SU-DHL-6 (cell line): Measurements from ENCODE around the gene ABHD16B.

Experiments used
- H2AFZ ChIP-seq: fragments of 200-600 bp; sonication (generic); 2 replicates; pipeline ENCODE4 v1.6.1; 2014; ENCODE audit warnings: low read depth, mild to moderate bottlenecking, moderate library complexity, mixed read lengths, antibody characterized with exemption, low read length; ENCODE audit not compliant: severe bottlenecking
- H3F3A ChIP-seq: fragments of 200-600 bp; shearing (Covaris generic); 2 replicates; pipeline ENCODE4 v1.6.0; 2016; ENCODE audit warnings: antibody characterized with exemption, mild to moderate bottlenecking; ENCODE audit not compliant: insufficient read depth
- H3K27ac ChIP-seq: fragments of 200-600 bp; sonication (generic); 2 replicates; pipeline ENCODE4 v1.5.1; 2016; ENCODE audit warnings: low read depth, mild to moderate bottlenecking, low read length, moderate library complexity, mixed read lengths
- H3K27me3 ChIP-seq: fragments of 200-600 bp; sonication (generic), shearing (Covaris generic); 2 replicates; pipeline ENCODE4 v1.6.0; 2014; ENCODE audit warnings: mild to moderate bottlenecking, low read length
- H3K36me3 ChIP-seq: fragments of 200-600 bp; sonication (generic); 2 replicates; pipeline ENCODE4 v1.6.1; 2014; ENCODE audit warnings: mild to moderate bottlenecking, low read length, mixed read lengths
- H3K4me2 ChIP-seq: fragments of 300-600, 200-600 bp; shearing (Covaris generic), sonication (generic); 2 replicates; pipeline ENCODE4 v1.6.0; 2014; ENCODE audit warnings: low read length, low read depth, mild to moderate bottlenecking; ENCODE audit not compliant: poor library complexity, severe bottlenecking
- H3K4me3 ChIP-seq: fragments of 200-600 bp; sonication (generic); 2 replicates; pipeline ENCODE4 v1.5.1; 2014; ENCODE audit warnings: antibody characterized with exemption, low read length, mild to moderate bottlenecking, mixed read lengths; ENCODE audit not compliant: insufficient read depth, poor library complexity, severe bottlenecking
- H3K79me2 ChIP-seq: fragments of 200-600 bp; sonication (generic); 2 replicates; pipeline ENCODE4 v1.6.1; 2014; ENCODE audit warnings: mild to moderate bottlenecking, low read length, moderate library complexity; ENCODE audit not compliant: insufficient read depth
- H3K9ac ChIP-seq: fragments of 200-600 bp; sonication (generic); 2 replicates; pipeline ENCODE4 v1.7.0; 2014; ENCODE audit warnings: mild to moderate bottlenecking, low read length
- H3K9me2 ChIP-seq: fragments of 200-600 bp; sonication (generic); replicated peaks from 2 replicates; pipeline ENCODE4 v1.6.1; 2014; ENCODE audit warnings: low read length; ENCODE audit not compliant: insufficient read depth
- H3K9me3 ChIP-seq: fragments of 200-600 bp; sonication (generic); 2 replicates; pipeline ENCODE4 v1.6.1; 2014; ENCODE audit warnings: low read length, mixed read lengths; ENCODE audit not compliant: insufficient read depth
- H4K20me1 ChIP-seq: fragments of 200-600 bp; sonication (generic); 2 replicates; pipeline ENCODE4 v1.6.1; 2014; ENCODE audit warnings: low read depth, mild to moderate bottlenecking, antibody characterized with exemption, low read length, moderate library complexity, mixed read lengths
- EZH2phosphoT487 ChIP-seq: fragments of 200-600 bp; sonication (generic), shearing (Covaris generic); conservative IDR thresholded peaks from 2 replicates; pipeline ENCODE4 v1.6.1; 2018; ENCODE audit warnings: mild to moderate bottlenecking, antibody characterized with exemption, low read length, moderate library complexity, mixed read lengths
- TF ChIP-seq, protein P1 (sequence below): fragments of 200-600 bp; sonication (generic); IDR thresholded peaks from one replicate; pipeline ENCODE4 v1.5.1; 2017; ENCODE audit warnings: antibody characterized with exemption, mild to moderate bottlenecking, low read length, moderate library complexity; ENCODE audit not compliant: insufficient read depth, poor library complexity, severe bottlenecking

The ABHD16B gene

DNA sequence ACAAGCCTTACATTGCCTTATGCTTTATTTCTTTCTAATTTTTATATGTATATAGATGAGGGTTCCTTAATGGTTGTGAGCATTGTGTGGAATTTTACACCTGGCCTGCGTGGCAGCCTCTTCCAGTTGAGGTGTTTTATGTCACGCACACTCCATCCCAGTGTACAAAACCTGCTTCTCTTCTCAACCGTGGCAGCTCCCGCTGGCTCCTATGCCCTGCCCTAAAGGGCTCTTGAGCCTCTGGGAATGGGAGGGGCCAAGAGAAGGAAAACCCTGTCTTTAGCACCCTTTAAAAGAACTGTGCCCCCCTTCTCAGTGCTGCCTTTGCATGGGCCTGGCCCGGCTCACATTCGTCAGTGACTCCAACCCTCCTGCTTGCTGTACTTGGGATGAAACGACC lies 29.3 kb downstream of the ABHD16B start:
- Histone ChIP-seq H3K4me2 (no peak overlapping the region), H3K4me3 (no peak overlapping the region), H3K79me2 (peaks cover 2% of the 10 kb centered on the region), H3K9ac (no peak overlapping the region), H4K20me1 (no peaks in the 10 kb centered on the region), H3K27ac (no peak overlapping the region), H3K9me3 (no peaks in the 10 kb centered on the region), H3K27me3 (no peaks in the 10 kb centered on the region), H3K9me2 (no peaks in the 10 kb centered on the region), H2AFZ (no peak overlapping the region), H3K36me3 (no peaks in the 10 kb centered on the region), H3F3A (peaks cover 5% of the 10 kb centered on the region; the same call in 1 of the 2 replicates)
- TF ChIP-seq, protein P1, sequence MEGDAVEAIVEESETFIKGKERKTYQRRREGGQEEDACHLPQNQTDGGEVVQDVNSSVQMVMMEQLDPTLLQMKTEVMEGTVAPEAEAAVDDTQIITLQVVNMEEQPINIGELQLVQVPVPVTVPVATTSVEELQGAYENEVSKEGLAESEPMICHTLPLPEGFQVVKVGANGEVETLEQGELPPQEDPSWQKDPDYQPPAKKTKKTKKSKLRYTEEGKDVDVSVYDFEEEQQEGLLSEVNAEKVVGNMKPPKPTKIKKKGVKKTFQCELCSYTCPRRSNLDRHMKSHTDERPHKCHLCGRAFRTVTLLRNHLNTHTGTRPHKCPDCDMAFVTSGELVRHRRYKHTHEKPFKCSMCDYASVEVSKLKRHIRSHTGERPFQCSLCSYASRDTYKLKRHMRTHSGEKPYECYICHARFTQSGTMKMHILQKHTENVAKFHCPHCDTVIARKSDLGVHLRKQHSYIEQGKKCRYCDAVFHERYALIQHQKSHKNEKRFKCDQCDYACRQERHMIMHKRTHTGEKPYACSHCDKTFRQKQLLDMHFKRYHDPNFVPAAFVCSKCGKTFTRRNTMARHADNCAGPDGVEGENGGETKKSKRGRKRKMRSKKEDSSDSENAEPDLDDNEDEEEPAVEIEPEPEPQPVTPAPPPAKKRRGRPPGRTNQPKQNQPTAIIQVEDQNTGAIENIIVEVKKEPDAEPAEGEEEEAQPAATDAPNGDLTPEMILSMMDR, result no peak
- TF ChIP-seq EZH2phosphoT487, result no peak

DNA sequence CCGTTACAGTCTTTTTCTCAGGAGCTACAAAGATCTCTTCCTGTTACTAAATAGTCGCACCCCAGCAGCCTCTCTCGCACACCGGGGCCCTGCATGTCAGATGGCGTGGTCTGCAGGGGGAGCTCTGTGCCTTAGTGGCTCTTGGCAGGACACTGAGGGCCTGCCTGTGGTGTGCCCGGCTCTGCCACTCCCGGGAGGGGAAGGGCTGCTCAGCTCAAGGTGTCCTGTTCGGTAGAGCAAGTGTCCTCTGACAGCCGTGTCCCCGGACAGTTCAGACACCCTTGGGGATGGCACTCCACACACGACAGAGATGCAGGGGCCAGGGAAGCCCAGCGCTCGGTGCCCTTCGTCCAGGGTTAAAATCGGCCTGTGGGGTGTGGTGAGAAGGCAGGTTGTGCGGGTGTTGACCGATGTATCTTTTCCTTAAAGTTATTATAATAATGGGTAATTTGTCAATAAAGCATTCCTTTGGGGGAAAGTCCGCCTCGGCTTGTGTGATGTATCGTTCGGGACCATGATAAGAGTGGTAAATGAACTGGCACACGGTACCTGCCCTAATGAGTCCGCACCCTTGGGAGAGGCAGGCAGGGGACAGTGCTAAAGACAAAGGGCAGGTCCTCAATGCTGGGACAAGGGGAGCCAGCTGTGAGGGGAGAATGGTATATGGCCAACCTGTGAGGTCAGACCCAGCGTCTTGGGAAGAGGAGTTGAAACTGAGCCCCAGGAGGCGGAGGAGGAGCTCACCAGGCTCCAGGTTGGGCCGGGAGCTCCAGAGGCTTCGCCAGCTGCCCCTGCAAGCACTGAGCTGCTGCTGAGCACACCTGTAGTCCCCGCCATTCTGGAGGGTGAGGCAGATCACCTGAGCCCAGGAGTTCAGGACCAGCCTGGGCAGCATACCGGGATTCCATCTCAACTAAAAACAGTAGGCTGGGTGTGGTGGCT lies 30.0 kb downstream of the ABHD16B start:
- Histone ChIP-seq H3K27ac (no peak overlapping the region), H3K9me3 (no peaks in the 10 kb centered on the region), H3K36me3 (no peaks in the 10 kb centered on the region), H3K27me3 (no peaks in the 10 kb centered on the region), H3K79me2 (peaks cover 10% of the 10 kb centered on the region), H3K4me3 (no peak overlapping the region), H3K9me2 (no peaks in the 10 kb centered on the region), H3F3A (peaks cover 12% of the 10 kb centered on the region; the same call in 1 of the 2 replicates), H3K9ac (no peak overlapping the region), H3K4me2 (no peak overlapping the region), H4K20me1 (no peaks in the 10 kb centered on the region), H2AFZ (no peak overlapping the region)
- TF ChIP-seq EZH2phosphoT487, result no peak
- TF ChIP-seq, protein P1, result no peak

DNA sequence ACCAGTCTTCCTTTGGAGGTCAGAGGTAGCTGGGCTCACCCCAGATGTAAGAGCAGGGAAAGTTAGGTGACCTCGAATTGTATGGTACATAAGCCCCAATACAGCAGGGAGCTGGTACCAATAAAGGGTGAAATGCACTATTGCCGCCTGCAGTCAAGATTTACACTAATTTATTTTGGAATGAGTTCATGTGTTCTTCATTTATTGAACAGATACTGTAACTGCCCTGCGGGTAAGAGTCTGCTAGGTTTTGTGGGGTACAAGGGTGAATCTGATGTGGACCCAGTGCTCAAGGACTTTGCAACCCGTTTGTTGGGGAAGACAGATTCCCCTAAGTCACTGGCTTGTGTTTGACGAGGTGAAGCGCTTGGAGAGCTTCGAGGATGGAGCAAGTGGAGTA lies 31.1 kb downstream of the ABHD16B start:
- no peak overlapping the region for H3K9ac ChIP-seq
- H3K27me3 ChIP-seq, result no peaks in the 10 kb centered on the region
- H3K9me2 ChIP-seq, result no peaks in the 10 kb centered on the region
- H3F3A ChIP-seq, result peaks cover 12% of the 10 kb centered on the region; the same call in 1 of the 2 replicates
- H3K4me2 ChIP-seq, result no peak overlapping the region
- no peak overlapping the region for H3K27ac ChIP-seq
- no peaks in the 10 kb centered on the region; the same call in 1 of the 2 replicates for H4K20me1 ChIP-seq
- H3K4me3 ChIP-seq, result no peak overlapping the region
- peaks cover 20% of the 10 kb centered on the region for H3K79me2 ChIP-seq
- no peaks in the 10 kb centered on the region for H3K9me3 ChIP-seq
- H3K36me3 ChIP-seq, result no peaks in the 10 kb centered on the region
- H2AFZ ChIP-seq, result no peak overlapping the region
- TF ChIP-seq EZH2phosphoT487, result no peak
- TF ChIP-seq, protein P1, result no peak
